Measurements from ENCODE around the gene OBP2B. TPM values are rescaled to one million over a fixed set of nuclear protein-coding genes. Genes with fewer than 3 reads are reported as not detected.
"Not testable (repeated sequence)": the region's sequence is repeated elsewhere in the genome, so short reads cannot be mapped to it uniquely, and the experiment has no call there.

The OBP2B gene
- polyA plus RNA-seq, 1 donor = not detected

GRCh38 chr9:133238851-133239532 is 29.9 kb upstream of the OBP2B start:
- peaks cover 17% of the 10 kb centered on the region for H3K4me1 ChIP-seq (ENCODE audit: control insufficient read depth, insufficient read depth, low read length)
- no peaks in the 10 kb centered on the region for H3K27me3 ChIP-seq (ENCODE audit: control insufficient read depth, insufficient read depth, low read length)
- peak overlapping the region; percentile 47 for H3K4me3 ChIP-seq (ENCODE audit: low read length)
- peak; percentile 73 to 80 for DNase-seq
- 20% methylated on average over 3 of the region's 26 CpGs for WGBS (ENCODE audit: insufficient coverage, low lambda C conversion rate)
- H3K27ac ChIP-seq (ENCODE audit: low read length) = peak overlapping the region; percentile 72
- H3K36me3 ChIP-seq (ENCODE audit: control insufficient read depth, insufficient read depth, low read length) = no peaks in the 10 kb centered on the region
- H3K9me3 ChIP-seq (ENCODE audit: control insufficient read depth, low read depth, low read length) = peaks cover 7% of the 10 kb centered on the region

- Histone ChIP-seq H3K4me1 (ENCODE audit: control insufficient read depth, insufficient read depth, low read length) (peaks cover 13% of the 10 kb centered on the region), H3K36me3 (ENCODE audit: control insufficient read depth, insufficient read depth, low read length) (no peaks in the 10 kb centered on the region), H3K4me3 (ENCODE audit: low read length) (peak overlapping the region; percentile 47), H3K27ac (ENCODE audit: low read length) (peak overlapping the region; percentile 72), H3K9me3 (ENCODE audit: control insufficient read depth, low read depth, low read length) (peaks cover 7% of the 10 kb centered on the region), H3K27me3 (ENCODE audit: control insufficient read depth, insufficient read depth, low read length) (no peaks in the 10 kb centered on the region)
- peak; percentile 76 to 79 for DNase-seq
- WGBS (ENCODE audit: insufficient coverage, low lambda C conversion rate) = no CpG with 5 or more reads among the region's 25 CpGs
These were observed 29.3 kb upstream of the OBP2B start for GRCh38 chr9:133238272-133238850.

DNA sequence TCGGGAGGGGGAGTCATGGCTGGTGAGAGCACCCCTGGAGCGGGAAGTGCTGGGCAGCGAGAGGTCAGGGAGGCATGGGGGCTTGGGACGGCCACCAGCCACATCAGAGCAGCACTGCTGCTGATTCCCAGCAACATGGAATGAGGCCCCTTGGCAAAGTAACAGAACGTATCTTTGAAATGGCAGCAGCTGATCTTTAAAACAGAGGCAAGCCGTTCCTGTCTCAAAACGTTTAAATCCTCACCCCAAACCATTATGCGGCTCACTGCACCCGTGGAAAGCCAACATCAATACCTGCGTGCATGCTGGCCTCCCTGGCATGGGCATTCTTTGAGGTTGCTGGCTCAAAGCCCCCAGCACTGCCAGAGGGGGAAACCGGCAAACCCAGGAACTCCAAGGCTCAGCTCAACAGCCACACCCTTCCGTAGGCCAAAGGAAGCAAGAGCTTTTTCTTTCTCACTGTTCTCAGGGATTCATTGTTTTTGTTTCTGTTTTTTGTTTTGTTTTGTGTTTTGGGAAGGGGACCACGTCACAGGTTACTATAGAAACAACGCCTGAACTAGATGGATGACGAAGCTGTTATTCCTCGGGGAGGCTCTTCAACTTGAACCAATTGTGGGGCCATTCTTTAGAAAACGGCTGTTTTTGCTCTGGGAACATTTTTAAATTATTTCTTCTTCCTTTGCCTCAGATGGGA is 28.1 kb upstream of the OBP2B start:
- H3K9me3 ChIP-seq (ENCODE audit: control insufficient read depth, low read depth, low read length) = peaks cover 7% of the 10 kb centered on the region
- H3K36me3 ChIP-seq (ENCODE audit: control insufficient read depth, insufficient read depth, low read length) = no peaks in the 10 kb centered on the region
- H3K27me3 ChIP-seq (ENCODE audit: control insufficient read depth, insufficient read depth, low read length) = no peaks in the 10 kb centered on the region
- peaks cover 12% of the 10 kb centered on the region for H3K4me1 ChIP-seq (ENCODE audit: control insufficient read depth, insufficient read depth, low read length)
- DNase-seq = peak in 1 of 2 donors; percentile 22
- no peak overlapping the region for H3K4me3 ChIP-seq (ENCODE audit: low read length)
- WGBS (ENCODE audit: insufficient coverage, low lambda C conversion rate) = 87% methylated on average over 3 of the region's 17 CpGs
- H3K27ac ChIP-seq (ENCODE audit: low read length) = no peak overlapping the region

DNA sequence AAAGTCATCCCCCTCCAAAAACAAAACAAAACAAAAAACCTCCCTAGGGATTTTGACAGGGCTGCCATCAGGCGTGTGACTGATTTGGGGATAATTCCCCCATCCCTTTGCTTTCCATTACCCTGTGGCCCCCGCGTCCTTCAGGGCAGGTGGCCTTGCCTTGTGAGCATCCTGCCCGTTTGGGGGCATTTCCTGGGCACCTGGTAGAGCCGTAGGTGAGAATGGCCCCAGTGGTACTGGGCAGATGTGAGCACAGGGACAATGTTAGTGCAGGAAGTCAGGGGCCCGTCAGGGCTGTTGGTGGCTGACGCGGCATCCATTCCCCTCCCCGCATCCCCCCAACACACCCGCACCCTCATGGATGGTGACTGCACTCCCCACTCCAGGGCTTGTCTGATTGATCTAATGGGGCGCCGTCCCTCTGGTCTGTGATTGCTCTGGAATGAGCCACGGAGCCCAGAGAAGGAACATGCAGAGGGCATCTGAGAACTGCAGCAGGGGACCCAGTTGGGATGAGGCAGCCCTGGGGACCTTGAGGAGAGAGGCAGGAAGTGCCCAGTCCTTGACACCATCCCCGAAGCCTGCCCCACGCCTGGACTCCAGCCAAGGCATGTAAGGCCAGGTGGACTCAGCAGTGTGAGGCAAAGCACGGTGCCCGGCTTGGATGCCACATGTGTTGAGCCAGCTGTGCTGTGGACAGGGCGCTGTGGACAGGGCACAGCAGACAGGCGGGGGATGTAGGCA is 27.4 kb upstream of the OBP2B start:
- peaks cover 12% of the 10 kb centered on the region for H3K4me1 ChIP-seq (ENCODE audit: control insufficient read depth, insufficient read depth, low read length)
- DNase-seq; H3K27me3 ChIP-seq (ENCODE audit: control insufficient read depth, insufficient read depth, low read length); H3K27ac ChIP-seq (ENCODE audit: low read length); H3K36me3 ChIP-seq (ENCODE audit: control insufficient read depth, insufficient read depth, low read length); H3K4me3 ChIP-seq (ENCODE audit: low read length); H3K9me3 ChIP-seq (ENCODE audit: control insufficient read depth, low read depth, low read length): not testable (repeated sequence)
- no CpG with 5 or more reads among the region's 19 CpGs for WGBS (ENCODE audit: insufficient coverage, low lambda C conversion rate)

DNA sequence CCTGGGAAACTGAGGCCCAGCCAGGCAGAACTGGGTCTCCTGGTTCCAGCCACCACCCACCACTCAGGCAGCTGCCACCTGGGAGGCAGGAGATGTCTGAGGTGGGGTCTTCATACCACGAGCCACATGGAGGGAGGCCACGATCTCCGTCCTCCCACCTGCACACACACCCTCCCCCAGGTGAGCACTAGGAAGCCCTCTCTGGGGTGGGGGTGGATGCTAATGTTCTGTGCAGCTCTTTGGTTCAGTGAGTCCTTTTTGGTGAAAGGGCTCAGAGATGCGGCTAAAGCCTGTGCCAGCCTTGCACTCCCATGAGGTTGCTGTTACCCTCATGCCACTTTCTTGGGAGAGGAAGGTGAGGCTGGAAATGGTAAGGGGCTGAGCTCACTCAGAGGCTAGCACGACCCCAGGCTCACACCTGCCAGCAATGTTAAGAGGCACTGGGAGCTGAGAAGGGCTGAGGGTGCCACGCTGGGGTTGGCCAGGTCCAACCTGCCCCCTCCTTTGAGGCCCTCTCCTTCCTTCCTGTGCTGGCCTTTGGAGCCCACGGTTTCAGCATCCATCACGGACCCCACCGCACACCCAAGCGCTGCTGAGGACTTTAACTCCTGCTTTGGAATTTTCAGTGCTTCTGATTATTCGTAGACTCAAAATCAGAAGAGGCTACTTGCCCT is 26.6 kb upstream of the OBP2B start:
- peaks cover 7% of the 10 kb centered on the region for H3K9me3 ChIP-seq (ENCODE audit: control insufficient read depth, low read depth, low read length)
- no peak overlapping the region for H3K4me3 ChIP-seq (ENCODE audit: low read length)
- H3K27ac ChIP-seq (ENCODE audit: low read length) = no peak overlapping the region
- WGBS (ENCODE audit: insufficient coverage, low lambda C conversion rate) = no CpG with 5 or more reads among the region's 11 CpGs
- H3K4me1 ChIP-seq (ENCODE audit: control insufficient read depth, insufficient read depth, low read length) = peaks cover 12% of the 10 kb centered on the region
- no peaks in the 10 kb centered on the region for H3K36me3 ChIP-seq (ENCODE audit: control insufficient read depth, insufficient read depth, low read length)
- DNase-seq = no peak
- no peaks in the 10 kb centered on the region for H3K27me3 ChIP-seq (ENCODE audit: control insufficient read depth, insufficient read depth, low read length)

- Histone ChIP-seq H3K9me3 (ENCODE audit: control insufficient read depth, low read depth, low read length) (peaks cover 6% of the 10 kb centered on the region), H3K4me1 (ENCODE audit: control insufficient read depth, insufficient read depth, low read length) (peaks cover 12% of the 10 kb centered on the region), H3K36me3 (ENCODE audit: control insufficient read depth, insufficient read depth, low read length) (no peaks in the 10 kb centered on the region), H3K4me3 (ENCODE audit: low read length) (no peak overlapping the region), H3K27ac (ENCODE audit: low read length) (no peak overlapping the region), H3K27me3 (ENCODE audit: control insufficient read depth, insufficient read depth, low read length) (no peaks in the 10 kb centered on the region)
- no peak for DNase-seq
- WGBS (ENCODE audit: insufficient coverage, low lambda C conversion rate) = no CpG with 5 or more reads among the region's 31 CpGs
These were observed 25.7 kb upstream of the OBP2B start for GRCh38 chr9:133234577-133235322.

DNA sequence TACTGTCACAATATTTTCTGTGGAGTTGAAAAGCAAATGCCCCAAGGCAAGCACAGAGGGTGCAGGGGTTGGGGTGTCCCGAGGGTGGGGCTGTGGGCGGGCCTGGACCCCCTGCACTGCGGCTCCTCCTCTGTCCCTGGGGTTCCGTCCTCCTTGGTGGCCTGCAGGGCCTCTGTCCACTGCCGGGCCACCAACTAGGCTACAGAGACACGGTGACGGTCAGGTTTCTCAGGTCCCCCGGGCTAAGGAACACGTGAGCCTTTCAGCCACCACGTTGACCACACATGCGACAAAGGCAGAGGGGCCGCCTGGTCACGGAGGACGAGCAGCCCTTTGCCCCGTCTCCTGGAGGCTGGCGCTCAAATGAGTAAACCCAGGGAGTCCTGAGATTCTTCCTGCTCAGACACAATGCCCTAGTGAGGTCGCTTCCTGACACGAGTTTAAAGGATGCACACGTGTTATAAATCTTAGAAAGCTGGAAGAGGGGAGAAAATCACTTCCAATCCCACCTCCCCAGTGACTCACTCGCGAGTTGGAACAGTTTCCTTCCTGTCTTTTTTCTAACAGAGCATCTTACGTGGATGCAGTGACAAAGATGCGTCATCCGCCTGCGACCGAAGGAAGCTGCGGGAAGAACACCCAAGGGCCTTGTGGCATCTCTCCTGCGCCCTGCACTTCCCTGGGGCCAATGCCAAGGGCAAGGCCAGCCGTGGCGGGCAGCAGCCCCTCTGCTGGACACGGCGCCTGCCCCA is 24.8 kb upstream of the OBP2B start:
- peaks cover 4% of the 10 kb centered on the region for H3K9me3 ChIP-seq (ENCODE audit: control insufficient read depth, low read depth, low read length)
- no peak for DNase-seq
- no peak overlapping the region for H3K4me3 ChIP-seq (ENCODE audit: low read length)
- no peaks in the 10 kb centered on the region for H3K27me3 ChIP-seq (ENCODE audit: control insufficient read depth, insufficient read depth, low read length)
- peaks cover 4% of the 10 kb centered on the region for H3K4me1 ChIP-seq (ENCODE audit: control insufficient read depth, insufficient read depth, low read length)
- WGBS (ENCODE audit: insufficient coverage, low lambda C conversion rate) = 100% methylated on average over 1 of the region's 32 CpGs
- H3K36me3 ChIP-seq (ENCODE audit: control insufficient read depth, insufficient read depth, low read length) = no peaks in the 10 kb centered on the region
- H3K27ac ChIP-seq (ENCODE audit: low read length) = no peak overlapping the region

DNA sequence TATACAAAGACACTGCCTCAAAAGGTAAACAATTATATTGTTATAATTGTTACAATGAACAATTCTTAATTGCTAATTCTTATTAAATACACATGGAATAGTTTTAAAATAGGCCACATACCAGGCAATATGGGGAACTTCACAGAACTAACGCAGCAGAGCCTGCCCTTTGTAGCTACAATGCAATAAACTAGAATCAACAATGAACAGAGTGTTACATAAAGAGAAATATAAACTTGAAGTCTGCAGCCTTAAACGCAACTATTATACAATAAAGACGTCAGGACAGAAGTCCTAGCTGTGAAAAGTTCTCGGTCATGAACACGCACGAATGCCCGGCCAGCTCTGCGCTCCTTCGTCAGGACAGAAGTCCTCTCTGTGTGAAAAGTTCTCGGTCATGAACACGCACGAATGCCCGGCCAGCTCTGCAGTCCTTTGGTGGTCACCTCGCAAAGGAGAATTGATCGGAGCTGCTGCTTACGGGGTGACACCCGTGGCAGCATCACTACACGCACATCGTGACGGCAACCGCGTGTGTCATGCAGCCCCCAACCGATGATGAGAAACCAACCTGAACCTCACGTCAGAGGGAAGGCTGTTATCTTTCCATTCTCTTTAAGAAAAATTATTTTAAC is 23.0 kb upstream of the OBP2B start:
- not testable (repeated sequence) for H3K4me1 ChIP-seq (ENCODE audit: control insufficient read depth, insufficient read depth, low read length); DNase-seq; H3K36me3 ChIP-seq (ENCODE audit: control insufficient read depth, insufficient read depth, low read length); H3K27me3 ChIP-seq (ENCODE audit: control insufficient read depth, insufficient read depth, low read length); H3K4me3 ChIP-seq (ENCODE audit: low read length); H3K9me3 ChIP-seq (ENCODE audit: control insufficient read depth, low read depth, low read length); H3K27ac ChIP-seq (ENCODE audit: low read length)
- 20% methylated on average over 1 of the region's 24 CpGs for WGBS (ENCODE audit: insufficient coverage, low lambda C conversion rate)

- not testable (repeated sequence) for H3K36me3 ChIP-seq (ENCODE audit: control insufficient read depth, insufficient read depth, low read length); H3K27me3 ChIP-seq (ENCODE audit: control insufficient read depth, insufficient read depth, low read length); H3K4me1 ChIP-seq (ENCODE audit: control insufficient read depth, insufficient read depth, low read length); H3K4me3 ChIP-seq (ENCODE audit: low read length); H3K27ac ChIP-seq (ENCODE audit: low read length); H3K9me3 ChIP-seq (ENCODE audit: control insufficient read depth, low read depth, low read length); DNase-seq
- WGBS (ENCODE audit: insufficient coverage, low lambda C conversion rate) = no CpG with 5 or more reads among the region's 7 CpGs
These were observed 21.5 kb upstream of the OBP2B start for GRCh38 chr9:133230514-133230913.
